AG04450 (cell line): Measurements from ENCODE around the gene HID1. TPM values are rescaled to one million over a fixed set of nuclear protein-coding genes. Genes with fewer than 3 reads are reported as not detected.
A peak's percentile ranks its signal among the peaks of the same experiment; 100 is the strongest.

Experiments
- CTCF ChIA-PET: fragments of 300-600, 350-600 bp; formaldehyde crosslinking; extraction: SDS; loops from one replicate; lab custom pipeline; 2022; ENCODE audit warnings: antibody characterized with exemption, inconsistent platforms; lab: Charles Lee
- POLR2A ChIA-PET: fragments of 350-600 bp; formaldehyde crosslinking; extraction: SDS; loops from one replicate; lab custom pipeline; 2021; ENCODE audit warnings: antibody characterized with exemption, inconsistent platforms; lab: Yijun Ruan, JAX
- DNase-seq: peaks from one replicate; pipeline ENCODE4 v3.0.0-alpha.2; 2011; ENCODE audit warnings: low read depth, low spot score
- H3K27ac ChIP-seq: one replicate; pipeline ENCODE4 v1.5.1; 2012; ENCODE audit warnings: low read depth, low read length, control low read depth
- H3K27me3 ChIP-seq: one replicate; pipeline ENCODE4 v1.6.0; 2012; ENCODE audit warnings: low read length; ENCODE audit not compliant: control insufficient read depth, insufficient read depth
- H3K4me3 ChIP-seq: 2 replicates; pipeline ENCODE4 v1.5.1; 2011; ENCODE audit warnings: mild to moderate bottlenecking, low read depth, low read length, control low read depth
- H3K9me3 ChIP-seq: 2 replicates; pipeline ENCODE4 v1.5.1; 2012; ENCODE audit warnings: low read length; ENCODE audit not compliant: control insufficient read depth, insufficient read depth
- CTCF ChIP-seq: IDR thresholded peaks from 2 replicates; pipeline ENCODE4 v1.5.1; 2011; ENCODE audit warnings: low read depth, low read length, control low read depth, inconsistent platforms
- polyA plus RNA-seq: library from polyadenylated mRNA; depleted of rRNA; stranded (reverse); fragments of >200 nt; gene quantifications from 2 replicates; pipeline ENCODE4 v1.2.3, GENCODE V29; 2011

The HID1 gene
- polyA plus RNA-seq, 1 experiment = 1.8 TPM

GRCh38 chr17:74978240-74978639 is 5.7 kb upstream of the HID1 start:
- no peak overlapping the region for H3K27ac ChIP-seq
- ChIA-PET POLR2A (no interaction called here), CTCF (interaction anchor here (1.3 kb wide), 1 partner anchor 10 kb away, joined by 3 read pairs; no protein-coding TSS in a partner anchor)
- no peak for DNase-seq
- TF ChIP-seq CTCF = no peak
- H3K9me3 ChIP-seq = no peaks in the 10 kb centered on the region
- H3K27me3 ChIP-seq = peaks cover 11% of the 10 kb centered on the region
- no peak overlapping the region for H3K4me3 ChIP-seq

GRCh38 chr17:74977802-74978201 is 5.2 kb upstream of the HID1 start:
- ChIA-PET CTCF (interaction anchor here (1.3 kb wide), 1 partner anchor 11 kb away, joined by 3 read pairs; no protein-coding TSS in a partner anchor), POLR2A (no interaction called here)
- peaks cover 15% of the 10 kb centered on the region for H3K27me3 ChIP-seq
- no peak for TF ChIP-seq CTCF
- no peak for DNase-seq
- no peak overlapping the region for H3K27ac ChIP-seq
- H3K9me3 ChIP-seq = no peaks in the 10 kb centered on the region; the same call in 1 of the 2 replicates
- H3K4me3 ChIP-seq = no peak overlapping the region

GRCh38 chr17:74975943-74976342 is 3.4 kb upstream of the HID1 start:
- POLR2A ChIA-PET = no interaction called here
- TF ChIP-seq CTCF = no peak
- H3K4me3 ChIP-seq = no peak overlapping the region
- CTCF ChIA-PET = interaction anchor here (1.0 to 1.6 kb wide), 4 partner anchors 10 to 16 kb away, joined by 3 to 6 read pairs (median 3); no protein-coding TSS in a partner anchor
- DNase-seq = no peak
- peaks cover 31% of the 10 kb centered on the region for H3K27me3 ChIP-seq
- no peaks in the 10 kb centered on the region; the same call in 1 of the 2 replicates for H3K9me3 ChIP-seq
- no peak overlapping the region for H3K27ac ChIP-seq

- no peak for TF ChIP-seq CTCF
- peak overlapping the region; percentile 55; the same call in 1 of the 2 replicates for H3K4me3 ChIP-seq
- ChIA-PET POLR2A (interaction anchor here (1.5 kb wide), 1 partner anchor 40 kb away, joined by 3 read pairs; the partner anchor contains the start of gene MRPL58), CTCF (interaction anchor here (2.1 to 5.5 kb wide), 2 partner anchors 11 to 15 kb away, joined by 9 to 62 read pairs; no protein-coding TSS in a partner anchor)
- DNase-seq = no peak
- H3K27ac ChIP-seq = no peak overlapping the region
- H3K27me3 ChIP-seq = peaks cover 37% of the 10 kb centered on the region
- H3K9me3 ChIP-seq = no peaks in the 10 kb centered on the region; the same call in 1 of the 2 replicates
Measured at GRCh38 chr17:74972973-74973328, 392 bp upstream of the HID1 start.

GRCh38 chr17:74971842-74972106 is 785 bp downstream of the HID1 start:
- TF ChIP-seq CTCF = no peak
- Histone ChIP-seq H3K27ac (no peak overlapping the region), H3K4me3 (no peak overlapping the region; the same call in 1 of the 2 replicates), H3K27me3 (peaks cover 38% of the 10 kb centered on the region), H3K9me3 (no peaks in the 10 kb centered on the region; the same call in 1 of the 2 replicates)
- DNase-seq = no peak
- POLR2A ChIA-PET = interaction anchor here (1.5 kb wide), 1 partner anchor 41 kb away, joined by 3 read pairs; the partner anchor contains the start of gene MRPL58
- CTCF ChIA-PET = interaction anchor here (0.6 to 5.5 kb wide), 3 partner anchors 10 to 427 kb away, joined by 5 to 62 read pairs (median 8); partner anchors contain the start of gene MRPL58
